Ectodermal cell (in vitro differentiated cells): ENCODE data around the gene PTPRN2.
"Not testable (repeated sequence)": the region's sequence is repeated elsewhere in the genome, so short reads cannot be mapped to it uniquely, and the experiment has no call there.

Experiments
- H3K27ac ChIP-seq: 2 replicates; pipeline ENCODE4 v1.7.0; 2013; ENCODE audit warnings: mild to moderate bottlenecking, low read depth, low read length; ENCODE audit not compliant: insufficient read depth, poor library complexity, severe bottlenecking
- H3K27me3 ChIP-seq: 2 replicates; pipeline ENCODE4 v1.7.0; 2013; ENCODE audit warnings: mild to moderate bottlenecking, low read length; ENCODE audit not compliant: insufficient read depth, control insufficient read depth, poor library complexity, severe bottlenecking
- H3K36me3 ChIP-seq: one replicate; pipeline ENCODE4 v1.7.0; 2013; ENCODE audit warnings: low read length; ENCODE audit not compliant: control insufficient read depth, insufficient read depth
- H3K4me1 ChIP-seq: one replicate; pipeline ENCODE4 v1.7.0; 2013; ENCODE audit warnings: low read length; ENCODE audit not compliant: control insufficient read depth, insufficient read depth
- H3K4me3 ChIP-seq: 2 replicates; pipeline ENCODE4 v1.7.0; 2013; ENCODE audit warnings: low read depth, low read length, control low read depth; ENCODE audit not compliant: insufficient read depth
- H3K9me3 ChIP-seq: 2 replicates; pipeline ENCODE4 v1.7.0; 2013; ENCODE audit warnings: mild to moderate bottlenecking, low read length, moderate library complexity; ENCODE audit not compliant: control insufficient read depth
- WGBS, 2 experiments: methylation state at CpG; one replicate each; pipeline ENCODE4 v1.1.7; 2013; ENCODE audit warnings: missing lambda C conversion rate in 2 of 2; 5-methylcytosine and 5-hydroxymethylcytosine counted together

The PTPRN2 gene

GRCh38 chr7:158442260-158442659, 145.4 kb downstream of the PTPRN2 start:
- no peak overlapping the region for H3K4me3 ChIP-seq
- no peaks in the 10 kb centered on the region for H3K36me3 ChIP-seq
- WGBS, 2 experiments, result 81 to 93% methylated on average over 4 of the region's 4 CpGs
- peaks cover 14% of the 10 kb centered on the region for H3K9me3 ChIP-seq
- H3K27me3 ChIP-seq, result no peaks in the 10 kb centered on the region
- H3K4me1 ChIP-seq, result no peaks in the 10 kb centered on the region
- H3K27ac ChIP-seq, result no peak overlapping the region

GRCh38 chr7:158439035-158439434, 148.6 kb downstream of the PTPRN2 start:
- Histone ChIP-seq H3K9me3 (peaks cover 9% of the 10 kb centered on the region), H3K27me3 (no peaks in the 10 kb centered on the region), H3K36me3 (no peaks in the 10 kb centered on the region), H3K4me1 (no peaks in the 10 kb centered on the region), H3K27ac (no peak overlapping the region), H3K4me3 (no peak overlapping the region)
- 72 to 73% methylated on average over 8 of the region's 8 CpGs for WGBS, 2 experiments

- Histone ChIP-seq H3K4me3 (no peak overlapping the region), H3K4me1 (no peaks in the 10 kb centered on the region), H3K27ac (no peak overlapping the region), H3K27me3 (no peaks in the 10 kb centered on the region), H3K9me3 (peaks cover 5% of the 10 kb centered on the region), H3K36me3 (no peaks in the 10 kb centered on the region)
- WGBS, 2 experiments, result 62 to 63% methylated on average over 15 to 16 of the region's 17 CpGs
These were observed 155.0 kb downstream of the PTPRN2 start for GRCh38 chr7:158432369-158433341.

- Histone ChIP-seq H3K4me1 (no peaks in the 10 kb centered on the region), H3K9me3 (peaks cover 5% of the 10 kb centered on the region), H3K4me3 (no peak overlapping the region), H3K27me3 (no peaks in the 10 kb centered on the region), H3K36me3 (no peaks in the 10 kb centered on the region), H3K27ac (no peak overlapping the region)
- WGBS, 2 experiments, result 76 to 82% methylated on average over 14 of the region's 14 CpGs
These were observed 155.7 kb downstream of the PTPRN2 start for GRCh38 chr7:158431941-158432347.

GRCh38 chr7:158431055-158431940, 156.3 kb downstream of the PTPRN2 start:
- H3K27me3 ChIP-seq, result no peaks in the 10 kb centered on the region

GRCh38 chr7:158430308-158431034, 157.2 kb downstream of the PTPRN2 start:
- no peaks in the 10 kb centered on the region for H3K27me3 ChIP-seq
- peaks cover 5% of the 10 kb centered on the region for H3K9me3 ChIP-seq
- no peaks in the 10 kb centered on the region for H3K36me3 ChIP-seq
- H3K4me3 ChIP-seq, result no peak overlapping the region
- H3K27ac ChIP-seq, result no peak overlapping the region
- no peaks in the 10 kb centered on the region for H3K4me1 ChIP-seq
- WGBS, 2 experiments, result 86 to 87% methylated on average over 22 of the region's 22 CpGs

More at GRCh38 chr7:158431055-158431940, 156.3 kb downstream of the PTPRN2 start:
- no peaks in the 10 kb centered on the region for H3K4me1 ChIP-seq
- 77 to 81% methylated on average over 12 of the region's 12 CpGs for WGBS, 2 experiments
- no peaks in the 10 kb centered on the region for H3K36me3 ChIP-seq
- no peak overlapping the region for H3K4me3 ChIP-seq
- no peak overlapping the region for H3K27ac ChIP-seq
- peaks cover 5% of the 10 kb centered on the region for H3K9me3 ChIP-seq

- no peaks in the 10 kb centered on the region for H3K27me3 ChIP-seq
- H3K27ac ChIP-seq, result no peak overlapping the region
- H3K9me3 ChIP-seq, result peaks cover 3% of the 10 kb centered on the region
- no peaks in the 10 kb centered on the region for H3K4me1 ChIP-seq
- H3K4me3 ChIP-seq, result no peak overlapping the region
- H3K36me3 ChIP-seq, result no peaks in the 10 kb centered on the region
- 67 to 69% methylated on average over 23 of the region's 24 CpGs for WGBS, 2 experiments
These were observed 158.5 kb downstream of the PTPRN2 start for GRCh38 chr7:158428837-158429753.

- WGBS, 2 experiments, result 76 to 77% methylated on average over 26 of the region's 26 CpGs
- Histone ChIP-seq H3K36me3 (no peaks in the 10 kb centered on the region), H3K4me1 (no peaks in the 10 kb centered on the region), H3K9me3 (peaks cover 3% of the 10 kb centered on the region), H3K27ac (no peak overlapping the region), H3K4me3 (no peak overlapping the region), H3K27me3 (no peaks in the 10 kb centered on the region)
These were observed 159.3 kb downstream of the PTPRN2 start for GRCh38 chr7:158428131-158428836.

- not testable (repeated sequence) for H3K4me3 ChIP-seq, H3K36me3 ChIP-seq, H3K4me1 ChIP-seq, H3K27ac ChIP-seq, H3K9me3 ChIP-seq, H3K27me3 ChIP-seq
- WGBS, 2 experiments, result 93% methylated on average over 28 to 31 of the region's 42 CpGs
These were observed 161.9 kb downstream of the PTPRN2 start for GRCh38 chr7:158425676-158426075.
